Subcutaneous abdominal adipose tissue (tissue), 5 donors: ENCODE measurements around the gene SGCD.
"Not testable (repeated sequence)": the region's sequence is repeated elsewhere in the genome, so short reads cannot be mapped to it uniquely, and the experiment has no call there.

Experiments
- H3K27ac ChIP-seq: one replicate; pipeline ENCODE4 v1.7.0; 2013; ENCODE audit warnings: low read depth, mild to moderate bottlenecking, inconsistent platforms, low read length, moderate library complexity
- H3K27me3 ChIP-seq, 5 donors: one replicate each; pipeline ENCODE4 v1.7.0; 2013; ENCODE audit warnings: low read length in 5 of 5, inconsistent platforms in 1 of 5; ENCODE audit not compliant: control insufficient read depth in 5 of 5, insufficient read depth in 4 of 5
- H3K36me3 ChIP-seq, 5 donors: one replicate each; pipeline ENCODE4 v1.7.0; 2013; ENCODE audit warnings: low read length in 5 of 5; ENCODE audit not compliant: control insufficient read depth in 5 of 5, insufficient read depth in 5 of 5
- H3K4me1 ChIP-seq, 5 donors: one replicate each; pipeline ENCODE4 v1.7.0; 2013; ENCODE audit warnings: low read length in 5 of 5, mild to moderate bottlenecking in 3 of 5, moderate library complexity in 1 of 5; ENCODE audit not compliant: control insufficient read depth in 5 of 5, insufficient read depth in 5 of 5
- H3K4me3 ChIP-seq, 5 donors: one replicate each; pipeline ENCODE4 v1.7.0; 2013; ENCODE audit warnings: low read length in 5 of 5, low read depth in 1 of 5
- H3K9ac ChIP-seq, 5 donors: one replicate each; pipeline ENCODE4 v1.7.0; 2013; ENCODE audit warnings: low read length in 5 of 5, mild to moderate bottlenecking in 4 of 5, moderate library complexity in 3 of 5
- H3K9me3 ChIP-seq, 5 donors: one replicate each; pipeline ENCODE4 v1.7.0; 2013; ENCODE audit warnings: low read length in 5 of 5; ENCODE audit not compliant: control insufficient read depth in 5 of 5
- donor health status: healthy.
- donor health status: healthy.
- donor health status: healthy.
- donor health status: healthy.
- donor health status: healthy.

The SGCD gene

DNA sequence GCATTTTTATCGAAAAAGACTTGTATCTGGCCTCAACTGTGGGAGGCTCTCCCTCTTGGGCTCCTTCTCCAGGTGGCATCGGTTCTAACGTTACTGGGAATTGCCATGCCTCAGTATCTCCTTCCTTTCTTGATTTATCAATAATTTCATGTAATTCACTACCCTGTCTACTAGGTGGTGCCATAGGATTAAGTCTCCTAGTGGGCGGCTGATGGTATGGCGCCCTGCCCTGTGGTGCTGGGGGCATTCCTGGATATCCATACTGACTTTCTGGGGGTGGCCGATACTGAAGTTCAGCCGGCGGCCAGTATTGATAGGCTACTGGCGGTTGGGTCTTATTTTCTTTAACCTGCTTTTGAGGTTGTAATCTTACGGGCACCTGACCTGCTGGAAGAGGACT, 337.9 kb downstream of the SGCD start:
- H3K9ac ChIP-seq, H3K27me3 ChIP-seq, H3K9me3 ChIP-seq, H3K4me3 ChIP-seq, H3K36me3 ChIP-seq, H3K27ac ChIP-seq, H3K4me1 ChIP-seq: not testable (repeated sequence)

DNA sequence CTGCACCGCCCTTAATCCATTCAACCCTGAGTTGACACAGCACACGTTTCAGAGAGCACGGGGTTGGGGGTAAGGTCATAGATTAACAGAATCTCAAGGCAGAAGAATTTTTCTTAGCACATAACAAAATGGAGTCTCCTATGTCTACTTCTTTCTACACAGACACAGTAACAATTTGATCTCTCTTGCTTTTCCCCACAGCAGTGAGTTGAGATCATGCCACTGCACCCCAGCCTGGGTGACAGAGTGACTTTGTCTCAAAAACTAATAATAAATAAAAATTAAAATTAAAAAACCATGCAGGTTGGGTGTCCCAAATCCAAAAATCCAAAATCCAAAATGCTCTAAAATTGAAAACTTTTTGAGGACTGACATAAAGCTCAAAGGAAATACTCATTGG, 339.7 kb downstream of the SGCD start:
- not testable (repeated sequence) for H3K4me1 ChIP-seq, H3K9ac ChIP-seq, H3K27ac ChIP-seq, H3K27me3 ChIP-seq, H3K36me3 ChIP-seq, H3K9me3 ChIP-seq, H3K4me3 ChIP-seq

DNA sequence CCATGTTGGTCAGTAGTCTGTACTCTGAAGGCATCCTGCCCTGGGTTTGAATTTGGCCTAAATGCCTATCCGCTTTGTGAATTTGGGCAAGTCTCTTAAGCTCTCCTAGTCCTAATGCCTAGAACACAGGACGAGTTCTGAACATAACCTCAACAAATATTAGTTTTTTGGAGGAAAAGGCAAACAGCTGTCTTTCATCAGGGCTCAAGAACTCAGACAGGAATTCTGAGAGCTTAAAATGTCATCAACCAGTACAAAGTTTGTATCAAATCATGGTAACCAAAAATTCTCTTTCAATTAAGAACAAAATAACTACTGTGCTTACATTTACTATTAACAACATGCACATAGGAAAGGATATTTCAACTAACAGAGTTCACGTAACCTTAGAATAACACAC, 340.7 kb downstream of the SGCD start:
- no peaks in the 10 kb centered on the region for H3K27me3 ChIP-seq

DNA sequence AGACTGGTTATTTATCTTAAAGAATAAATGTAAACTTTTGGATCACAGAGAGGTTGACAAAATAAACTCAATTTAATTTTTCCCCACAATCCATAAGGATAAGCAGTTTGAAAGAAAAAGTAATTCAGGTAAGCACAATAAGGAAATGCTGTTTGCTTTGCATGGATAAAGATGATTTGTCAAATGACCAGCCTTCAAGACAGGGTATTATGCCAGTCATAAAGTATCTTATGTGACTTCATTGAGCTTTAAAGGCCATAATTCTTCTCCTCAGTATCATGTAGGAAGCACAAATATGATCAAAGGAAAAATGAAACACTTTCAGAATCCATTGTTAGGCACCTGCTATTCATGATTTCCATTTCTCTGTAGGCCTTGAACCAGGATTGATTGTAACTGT, 342.5 kb downstream of the SGCD start:
- H3K4me1 ChIP-seq = no peaks in the 10 kb centered on the region
- H3K27me3 ChIP-seq = no peaks in the 10 kb centered on the region
- H3K36me3 ChIP-seq = no peaks in the 10 kb centered on the region
- H3K27ac ChIP-seq = no peak overlapping the region
- no peak overlapping the region for H3K9ac ChIP-seq
- H3K9me3 ChIP-seq = no peaks in the 10 kb centered on the region
- no peak overlapping the region for H3K4me3 ChIP-seq

More for the DNA sequence above, 340.7 kb downstream of the SGCD start:
- Histone ChIP-seq H3K4me3 (no peak overlapping the region), H3K36me3 (no peaks in the 10 kb centered on the region), H3K4me1 (no peaks in the 10 kb centered on the region), H3K9ac (no peak overlapping the region), H3K9me3 (no peaks in the 10 kb centered on the region), H3K27ac (no peak overlapping the region)

DNA sequence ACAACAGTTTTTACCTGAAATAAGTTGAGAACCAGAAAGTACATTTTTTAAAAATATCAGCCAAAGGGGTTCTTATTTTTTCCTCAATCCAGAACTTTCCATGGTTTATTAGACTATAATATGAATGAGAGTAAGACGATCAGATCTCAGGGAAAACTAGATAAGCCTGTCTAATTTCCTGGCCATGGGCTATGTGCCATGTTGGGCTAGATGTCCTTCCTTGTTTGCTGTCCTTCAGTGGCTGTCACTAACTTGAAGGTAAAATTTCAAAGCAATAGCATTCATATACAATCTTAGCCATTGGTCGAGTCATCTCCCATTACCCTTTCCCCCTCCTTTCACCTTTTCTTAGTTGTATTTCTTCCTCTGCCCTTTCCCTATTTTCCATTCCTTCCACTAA, 343.7 kb downstream of the SGCD start:
- Histone ChIP-seq H3K27me3 (no peaks in the 10 kb centered on the region), H3K36me3 (no peaks in the 10 kb centered on the region), H3K4me3 (no peak overlapping the region), H3K9me3 (no peaks in the 10 kb centered on the region), H3K4me1 (peaks cover 0 to 3% (median 0%) of the 10 kb centered on the region in 5 donors), H3K9ac (no peak overlapping the region), H3K27ac (no peak overlapping the region)

DNA sequence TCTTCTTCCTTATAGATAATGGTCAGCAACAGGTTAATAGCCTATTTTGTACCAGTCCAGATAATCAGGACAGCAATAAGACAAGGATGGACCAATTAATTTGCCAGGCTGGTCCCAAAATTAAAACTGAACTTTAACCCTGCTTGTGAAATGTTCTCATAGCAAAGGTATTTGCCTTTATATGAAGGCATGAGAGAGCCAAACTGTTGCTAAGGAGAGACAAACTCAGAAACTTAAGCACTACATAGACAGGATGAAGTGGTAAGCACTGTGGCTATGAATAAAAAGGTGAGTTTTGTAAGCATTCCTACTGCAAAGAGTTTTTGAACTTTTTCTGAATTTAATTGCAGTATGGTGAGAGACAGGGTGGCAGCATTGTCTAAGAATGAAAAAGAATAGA, 348.4 kb downstream of the SGCD start:
- no peak overlapping the region for H3K4me3 ChIP-seq
- no peak overlapping the region for H3K27ac ChIP-seq
- peaks cover 0 to 3% (median 0%) of the 10 kb centered on the region in 5 donors for H3K4me1 ChIP-seq
- H3K27me3 ChIP-seq = no peaks in the 10 kb centered on the region
- H3K9me3 ChIP-seq = no peaks in the 10 kb centered on the region
- no peaks in the 10 kb centered on the region for H3K36me3 ChIP-seq
- no peak overlapping the region for H3K9ac ChIP-seq

DNA sequence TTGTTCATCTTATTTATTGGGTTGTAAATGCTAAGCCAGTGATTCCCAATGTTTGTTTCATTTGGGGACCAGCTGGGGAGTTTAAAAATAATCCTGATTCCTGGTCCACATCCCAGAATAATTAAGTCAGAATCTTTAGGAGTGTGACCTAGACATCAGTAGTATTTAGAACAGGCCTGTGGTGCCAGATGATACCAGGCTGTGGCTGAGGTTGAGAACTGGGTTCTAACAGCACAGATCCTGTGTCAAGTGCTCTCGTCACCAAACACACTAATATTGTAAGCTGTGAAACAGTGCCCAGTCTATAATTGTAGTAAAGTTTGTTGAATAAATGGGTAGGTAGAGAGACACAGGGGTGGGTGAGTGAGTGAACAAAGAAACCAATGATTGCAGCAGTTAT, 351.0 kb downstream of the SGCD start:
- no peaks in the 10 kb centered on the region for H3K27me3 ChIP-seq
- H3K9me3 ChIP-seq = no peaks in the 10 kb centered on the region
- H3K36me3 ChIP-seq = no peaks in the 10 kb centered on the region
- H3K9ac ChIP-seq = no peak overlapping the region
- no peak overlapping the region for H3K4me3 ChIP-seq
- H3K4me1 ChIP-seq = peaks cover 0 to 3% (median 0%) of the 10 kb centered on the region in 5 donors
- no peak overlapping the region for H3K27ac ChIP-seq

DNA sequence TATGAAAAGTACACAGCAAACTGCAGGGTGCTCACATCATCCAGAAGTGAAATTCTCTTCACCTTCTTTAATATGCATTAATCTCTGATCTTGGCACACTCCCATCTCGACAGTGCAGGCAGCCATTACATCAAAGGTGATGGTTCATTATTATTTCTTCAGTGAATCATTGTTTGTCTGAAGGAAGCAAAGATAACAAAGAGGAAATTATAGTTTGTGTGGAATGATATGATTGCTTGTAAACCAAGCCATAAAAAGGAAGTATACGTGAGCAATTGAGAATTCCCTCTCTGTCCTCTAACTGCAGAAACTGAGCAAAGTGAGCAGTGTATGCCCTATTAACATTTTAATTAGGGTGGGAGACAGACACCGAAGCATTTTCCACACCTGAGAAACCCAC, 351.5 kb downstream of the SGCD start:
- no peaks in the 10 kb centered on the region for H3K27me3 ChIP-seq
- H3K9ac ChIP-seq = no peak overlapping the region
- H3K36me3 ChIP-seq = no peaks in the 10 kb centered on the region
- no peaks in the 10 kb centered on the region for H3K9me3 ChIP-seq
- peaks cover 0 to 3% (median 0%) of the 10 kb centered on the region in 5 donors for H3K4me1 ChIP-seq
- no peak overlapping the region for H3K27ac ChIP-seq
- no peak overlapping the region for H3K4me3 ChIP-seq

DNA sequence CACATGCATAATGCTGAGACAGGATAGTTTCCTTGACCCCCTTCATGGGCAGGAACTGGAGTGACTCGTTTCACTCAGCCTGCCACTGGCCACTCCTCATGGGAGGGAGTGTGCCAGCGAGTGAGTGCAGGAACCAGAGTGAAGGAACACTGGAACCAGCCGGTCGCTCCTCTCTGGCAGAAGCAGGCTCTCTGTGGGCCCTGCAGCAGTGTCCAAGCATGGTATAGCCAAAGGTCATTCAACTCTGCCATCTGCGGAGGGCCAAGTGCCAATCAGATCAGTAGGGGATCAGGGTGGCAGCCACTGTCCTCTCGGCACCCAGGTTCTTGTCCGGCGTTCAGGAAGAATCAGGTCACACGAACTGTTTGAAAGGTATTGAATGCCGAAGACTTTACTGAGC, 353.9 kb downstream of the SGCD start:
- no peaks in the 10 kb centered on the region for H3K36me3 ChIP-seq
- no peaks in the 10 kb centered on the region for H3K4me1 ChIP-seq
- H3K27ac ChIP-seq = no peak overlapping the region
- no peak overlapping the region for H3K9ac ChIP-seq
- no peaks in the 10 kb centered on the region for H3K27me3 ChIP-seq
- no peaks in the 10 kb centered on the region for H3K9me3 ChIP-seq
- H3K4me3 ChIP-seq = no peak overlapping the region

DNA sequence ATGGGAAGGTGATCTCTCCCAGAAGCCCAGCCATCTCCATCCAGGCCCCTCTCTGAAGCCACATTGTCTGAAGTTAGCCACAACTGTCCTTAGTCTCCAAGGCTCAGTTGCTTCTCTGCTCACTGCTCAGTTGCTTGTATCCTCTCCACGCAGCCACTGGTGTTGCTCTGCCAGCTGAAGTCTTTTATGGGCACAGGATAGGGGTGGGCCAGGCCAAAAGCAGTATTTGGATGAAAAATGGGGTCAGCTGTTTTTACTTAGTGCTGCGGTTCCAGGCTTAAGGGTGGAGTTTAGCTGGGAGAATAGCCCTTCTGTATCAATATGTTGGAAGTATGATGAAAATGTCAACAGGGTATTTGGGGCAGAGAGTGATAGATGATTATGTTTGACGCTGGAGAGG, 354.3 kb downstream of the SGCD start:
- Histone ChIP-seq H3K4me1 (no peaks in the 10 kb centered on the region), H3K9ac (no peak overlapping the region), H3K36me3 (no peaks in the 10 kb centered on the region), H3K9me3 (no peaks in the 10 kb centered on the region), H3K27ac (no peak overlapping the region), H3K27me3 (no peaks in the 10 kb centered on the region), H3K4me3 (no peak overlapping the region)

DNA sequence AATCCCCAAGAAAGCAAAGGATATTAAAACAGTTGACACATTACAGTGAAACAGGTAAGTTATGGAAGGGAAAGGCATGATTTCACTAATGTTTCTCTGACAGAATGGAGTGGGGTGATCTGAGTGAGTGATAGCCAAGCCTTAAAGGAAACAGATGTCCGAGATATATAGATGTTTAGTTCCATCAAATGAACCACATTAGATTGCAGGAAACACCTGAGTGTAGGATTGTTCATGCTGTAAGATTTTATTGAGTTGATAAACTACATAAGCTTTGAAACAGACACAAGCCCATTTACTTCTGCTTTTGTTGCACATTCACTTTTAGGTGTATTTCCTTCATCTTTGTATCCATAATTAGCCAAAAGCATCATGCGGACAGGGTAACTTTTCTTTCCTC, 356.0 kb downstream of the SGCD start:
- H3K4me1 ChIP-seq = no peaks in the 10 kb centered on the region
- H3K27me3 ChIP-seq = no peaks in the 10 kb centered on the region
- H3K36me3 ChIP-seq = no peaks in the 10 kb centered on the region
- H3K27ac ChIP-seq = no peak overlapping the region
- H3K9ac ChIP-seq = no peak overlapping the region
- H3K9me3 ChIP-seq = no peaks in the 10 kb centered on the region
- no peak overlapping the region for H3K4me3 ChIP-seq
